ENCODE data around the gene DGKH. TPM values are rescaled to one million over a fixed set of nuclear protein-coding genes. Genes with fewer than 3 reads are reported as not detected.
A peak's percentile ranks its signal among the peaks of the same experiment; 100 is the strongest.

Gene DGKH, protein sequence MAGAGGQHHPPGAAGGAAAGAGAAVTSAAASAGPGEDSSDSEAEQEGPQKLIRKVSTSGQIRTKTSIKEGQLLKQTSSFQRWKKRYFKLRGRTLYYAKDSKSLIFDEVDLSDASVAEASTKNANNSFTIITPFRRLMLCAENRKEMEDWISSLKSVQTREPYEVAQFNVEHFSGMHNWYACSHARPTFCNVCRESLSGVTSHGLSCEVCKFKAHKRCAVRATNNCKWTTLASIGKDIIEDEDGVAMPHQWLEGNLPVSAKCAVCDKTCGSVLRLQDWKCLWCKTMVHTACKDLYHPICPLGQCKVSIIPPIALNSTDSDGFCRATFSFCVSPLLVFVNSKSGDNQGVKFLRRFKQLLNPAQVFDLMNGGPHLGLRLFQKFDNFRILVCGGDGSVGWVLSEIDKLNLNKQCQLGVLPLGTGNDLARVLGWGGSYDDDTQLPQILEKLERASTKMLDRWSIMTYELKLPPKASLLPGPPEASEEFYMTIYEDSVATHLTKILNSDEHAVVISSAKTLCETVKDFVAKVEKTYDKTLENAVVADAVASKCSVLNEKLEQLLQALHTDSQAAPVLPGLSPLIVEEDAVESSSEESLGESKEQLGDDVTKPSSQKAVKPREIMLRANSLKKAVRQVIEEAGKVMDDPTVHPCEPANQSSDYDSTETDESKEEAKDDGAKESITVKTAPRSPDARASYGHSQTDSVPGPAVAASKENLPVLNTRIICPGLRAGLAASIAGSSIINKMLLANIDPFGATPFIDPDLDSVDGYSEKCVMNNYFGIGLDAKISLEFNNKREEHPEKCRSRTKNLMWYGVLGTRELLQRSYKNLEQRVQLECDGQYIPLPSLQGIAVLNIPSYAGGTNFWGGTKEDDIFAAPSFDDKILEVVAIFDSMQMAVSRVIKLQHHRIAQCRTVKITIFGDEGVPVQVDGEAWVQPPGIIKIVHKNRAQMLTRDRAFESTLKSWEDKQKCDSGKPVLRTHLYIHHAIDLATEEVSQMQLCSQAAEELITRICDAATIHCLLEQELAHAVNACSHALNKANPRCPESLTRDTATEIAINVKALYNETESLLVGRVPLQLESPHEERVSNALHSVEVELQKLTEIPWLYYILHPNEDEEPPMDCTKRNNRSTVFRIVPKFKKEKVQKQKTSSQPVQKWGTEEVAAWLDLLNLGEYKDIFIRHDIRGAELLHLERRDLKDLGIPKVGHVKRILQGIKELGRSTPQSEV
- total RNA-seq: 14.3 and 14.5 TPM in 2 replicates
- long read RNA-seq, partial matches to known transcripts: 1 of 10 reads
- long read RNA-seq, other reads (novel, unspliced or antisense): 9 of 10 reads

GRCh38 chr13:42048342-42048683 is at the start of gene DGKH:
DGKH (plus strand) TSS chr13:42048648; CDS start chr13:42048774, 126 bp downstream.
- no peak for DNase-seq (ENCODE audit: extremely low spot score, unreplicated experiment)
- Mint-ChIP-seq H3K27ac (ENCODE audit: unreplicated experiment) (peak within 1 kb of the TSS; percentile 94), H3K4me3 (ENCODE audit: unreplicated experiment) (peak within 1 kb of the TSS; percentile 87), H3K9me3 (ENCODE audit: unreplicated experiment) (no peaks in the 10 kb centered on the region), H3K27me3 (ENCODE audit: unreplicated experiment) (no peaks in the 10 kb centered on the region), H3K4me1 (ENCODE audit: unreplicated experiment) (peaks cover 25% of the 10 kb centered on the region), H3K36me3 (ENCODE audit: unreplicated experiment) (peaks cover 3% of the 10 kb centered on the region)
- no peak for TF ChIP-seq CTCF (IDR thresholded peaks at IDR 0.05)

DNA sequence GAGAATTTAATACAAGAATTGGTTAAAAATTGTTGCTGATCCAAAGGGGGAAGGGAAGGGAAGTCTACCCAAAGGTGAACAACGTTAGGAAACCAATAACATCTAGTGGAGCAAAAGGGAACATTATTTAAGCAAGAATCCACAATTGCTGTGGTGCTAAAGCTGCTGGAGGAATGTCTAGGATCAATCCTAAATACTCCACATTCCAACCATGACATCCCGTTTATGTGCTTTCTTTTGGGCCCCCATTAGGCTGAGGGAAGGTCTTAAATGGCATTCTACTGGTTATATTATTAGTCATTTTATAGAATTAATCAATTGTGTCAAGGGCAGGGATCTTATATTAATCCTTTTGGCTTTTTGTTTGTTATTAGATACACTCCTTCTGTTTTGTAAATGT is 47.6 kb upstream of the DGKH start:
- H3K9me3 Mint-ChIP-seq (ENCODE audit: unreplicated experiment): no peaks in the 10 kb centered on the region
- H3K36me3 Mint-ChIP-seq (ENCODE audit: unreplicated experiment): no peaks in the 10 kb centered on the region
- H3K27ac Mint-ChIP-seq (ENCODE audit: unreplicated experiment): no peak overlapping the region
- no peak overlapping the region for H3K4me3 Mint-ChIP-seq (ENCODE audit: unreplicated experiment)
- peaks cover 4% of the 10 kb centered on the region for H3K4me1 Mint-ChIP-seq (ENCODE audit: unreplicated experiment)
- TF ChIP-seq CTCF (IDR thresholded peaks at IDR 0.05): no peak
- DNase-seq (ENCODE audit: extremely low spot score, unreplicated experiment): no peak
- peaks cover 6% of the 10 kb centered on the region for H3K27me3 Mint-ChIP-seq (ENCODE audit: unreplicated experiment)

DNA sequence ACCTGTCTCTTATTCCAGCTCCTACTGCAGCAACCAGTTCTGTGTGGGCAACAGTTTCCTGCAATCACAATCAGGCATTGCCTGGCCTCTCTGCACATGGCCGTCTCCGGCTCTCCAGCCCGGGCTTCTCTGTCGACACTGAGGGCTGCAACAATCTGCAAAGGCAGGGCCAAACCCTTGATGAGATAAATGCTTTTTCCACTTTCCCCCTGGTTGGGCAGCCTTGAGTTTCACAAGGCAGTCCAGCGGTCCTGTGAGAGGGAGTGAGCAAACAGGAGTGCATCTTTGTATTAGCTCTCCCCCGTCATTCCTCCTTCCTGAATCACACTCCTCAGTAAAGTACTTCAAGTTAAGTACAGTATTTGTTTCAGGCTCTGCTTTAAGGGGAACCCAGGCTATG is 46.9 kb upstream of the DGKH start:
- Mint-ChIP-seq H3K27ac (ENCODE audit: unreplicated experiment) (no peak overlapping the region), H3K4me3 (ENCODE audit: unreplicated experiment) (no peak overlapping the region)

GRCh38 chr13:42002066-42002465 is 46.4 kb upstream of the DGKH start:
- Mint-ChIP-seq H3K9me3 (ENCODE audit: unreplicated experiment) (no peaks in the 10 kb centered on the region), H3K4me1 (ENCODE audit: unreplicated experiment) (peaks cover 4% of the 10 kb centered on the region), H3K36me3 (ENCODE audit: unreplicated experiment) (no peaks in the 10 kb centered on the region), H3K27ac (ENCODE audit: unreplicated experiment) (no peak overlapping the region), H3K27me3 (ENCODE audit: unreplicated experiment) (peaks cover 6% of the 10 kb centered on the region), H3K4me3 (ENCODE audit: unreplicated experiment) (no peak overlapping the region)
- DNase-seq (ENCODE audit: extremely low spot score, unreplicated experiment): no peak
- TF ChIP-seq CTCF (IDR thresholded peaks at IDR 0.05): no peak

More for the DNA sequence above, 46.9 kb upstream of the DGKH start:
- DNase-seq (ENCODE audit: extremely low spot score, unreplicated experiment): no peak
- H3K27me3 Mint-ChIP-seq (ENCODE audit: unreplicated experiment): peaks cover 6% of the 10 kb centered on the region
- H3K36me3 Mint-ChIP-seq (ENCODE audit: unreplicated experiment): no peaks in the 10 kb centered on the region
- H3K4me1 Mint-ChIP-seq (ENCODE audit: unreplicated experiment): peaks cover 4% of the 10 kb centered on the region
- TF ChIP-seq CTCF (IDR thresholded peaks at IDR 0.05): no peak
- no peaks in the 10 kb centered on the region for H3K9me3 Mint-ChIP-seq (ENCODE audit: unreplicated experiment)
